GM12878 (cell line): Measurements from ENCODE around the gene NPTX1. TPM values are rescaled to one million over a fixed set of nuclear protein-coding genes. Genes with fewer than 3 reads are reported as not detected.
A peak's percentile ranks its signal among the peaks of the same experiment; 100 is the strongest.

ENCODE experiments used
- ASH2L ChIP-seq: fragments of 300-600, 200-600 bp; sonication (generic); IDR thresholded peaks from 2 replicates; pipeline ENCODE4 v1.6.1; 2017; ENCODE audit warnings: low read depth, mild to moderate bottlenecking, borderline replicate concordance
- BCL3 ChIP-seq: IDR thresholded peaks from 2 replicates; pipeline ENCODE4 v1.6.1; 2011; ENCODE audit warnings: borderline replicate concordance, low read depth, mild to moderate bottlenecking, moderate library complexity, low read length; ENCODE audit not compliant: insufficient read depth, poor library complexity, severe bottlenecking
- CREM ChIP-seq: IDR thresholded peaks from 2 replicates; pipeline ENCODE4 v1.6.1; 2014; ENCODE audit warnings: antibody characterized with exemption, low read depth
- E2F8 ChIP-seq: fragments of 450-650 bp; IDR thresholded peaks from 2 replicates; pipeline ENCODE4 v1.6.1; 2018; ENCODE audit warnings: mild to moderate bottlenecking, low read depth, moderate library complexity; ENCODE audit not compliant: partially characterized antibody
- ETV6 ChIP-seq, 2 experiments: fragments of 450-650 bp in 1 of 2; IDR thresholded peaks in 1 of 2; conservative IDR thresholded peaks in 1 of 2; 2 replicates each; pipeline ENCODE4 v1.6.1; 2014; ENCODE audit warnings: antibody characterized with exemption in 1 of 2, borderline replicate concordance in 1 of 2, low read depth in 1 of 2, mild to moderate bottlenecking in 1 of 2, moderate library complexity in 1 of 2
- GABPA ChIP-seq: IDR thresholded peaks from 2 replicates; pipeline ENCODE4 v1.6.1; 2014; ENCODE audit warnings: antibody characterized with exemption, low read depth, mild to moderate bottlenecking, inconsistent platforms
- KAT2A ChIP-seq: conservative IDR thresholded peaks from 2 replicates; pipeline ENCODE4 v1.6.1; 2011; ENCODE audit warnings: low read depth, low read length; ENCODE audit not compliant: control insufficient read depth
- MAX ChIP-seq: IDR thresholded peaks from 2 replicates; pipeline ENCODE4 v1.6.1; 2012; ENCODE audit warnings: low read depth, low read length, improper control_type of control experiment
- MEF2B ChIP-seq: fragments of 450-650 bp; IDR thresholded peaks from 2 replicates; pipeline ENCODE4 v1.6.1; 2018; ENCODE audit warnings: mild to moderate bottlenecking, moderate library complexity; ENCODE audit not compliant: partially characterized antibody, poor library complexity, severe bottlenecking
- NFXL1 ChIP-seq: fragments of 450-650 bp; IDR thresholded peaks from 2 replicates; pipeline ENCODE4 v1.6.1; 2017; ENCODE audit warnings: antibody characterized with exemption, mild to moderate bottlenecking, borderline replicate concordance
- NFYA ChIP-seq: IDR thresholded peaks from 2 replicates; pipeline ENCODE4 v1.6.1; 2011; ENCODE audit warnings: low read depth, mild to moderate bottlenecking, low read length, improper control_type of control experiment, borderline replicate concordance
- PAX8 ChIP-seq: fragments of 450-650 bp; IDR thresholded peaks from 2 replicates; pipeline ENCODE4 v1.6.1; 2017; ENCODE audit warnings: mild to moderate bottlenecking, moderate library complexity
- SMARCA5 ChIP-seq: fragments of 450-650 bp; IDR thresholded peaks from 2 replicates; pipeline ENCODE4 v1.6.1; 2017; ENCODE audit warnings: mild to moderate bottlenecking
- SMC3 ChIP-seq: IDR thresholded peaks from 2 replicates; pipeline ENCODE4 v1.6.1; 2011; ENCODE audit warnings: low read length, improper control_type of control experiment, borderline replicate concordance
- SUPT20H ChIP-seq: IDR thresholded peaks from 2 replicates; pipeline ENCODE4 v1.6.1; 2011; ENCODE audit warnings: low read depth, mild to moderate bottlenecking, low read length, moderate library complexity, borderline replicate concordance; ENCODE audit not compliant: control insufficient read depth
- USF2 ChIP-seq: IDR thresholded peaks from 2 replicates; pipeline ENCODE4 v1.6.1; 2011; ENCODE audit warnings: low read depth, low read length, improper control_type of control experiment, borderline replicate concordance
- WRNIP1 ChIP-seq: IDR thresholded peaks from 2 replicates; pipeline ENCODE4 v1.6.1; 2011; ENCODE audit warnings: low read depth, low read length, improper control_type of control experiment, borderline replicate concordance
- ZNF622 ChIP-seq: fragments of 450-650 bp; IDR thresholded peaks from 2 replicates; pipeline ENCODE4 v1.6.1; 2017; ENCODE audit warnings: mild to moderate bottlenecking, inconsistent platforms
- polyA plus RNA-seq, 11 experiments: library from polyadenylated mRNA; depleted of rRNA in 4 of 11; unstranded in 6 of 11; stranded (reverse) in 5 of 11; fragments of >200 nt; fragmentation: Nextera tagmentation in 4 of 11; fragmentation: Illumina TruSeq in 1 of 11; extraction: Ambion mirVana in 4 of 11; extraction: Trizol in 1 of 11; gene quantifications; 1 replicate in 1 of 11; 2 replicates in 10 of 11; pipeline versions ENCODE4 v1.2.1 to v1.2.3, GENCODE V29; 2011 to 2016; ENCODE audit warnings: inconsistent platforms in 2 of 11, missing spikeins in 2 of 11, low read depth in 1 of 11
- total RNA-seq, 4 experiments: library from RNA; depleted of rRNA in 3 of 4; stranded (reverse); fragments of >200 nt in 3 of 4; fragmentation: Illumina TruSeq in 1 of 4; extraction: Trizol in 1 of 4; gene quantifications; 2 replicates each; pipeline versions ENCODE4 v1.2.1 to v1.2.3, GENCODE V29; 2013 to 2021

Gene NPTX1
- total and polyA plus RNA-seq, 10 of the 15 experiments (the other 5 are each of a cell fraction or from before 2014, with no cell fraction given): not detected

GRCh38 chr17:80454557-80455335 lies 21.7 kb downstream of the NPTX1 start (continued):
- no peak for TF ChIP-seq BCL3
- no peak for TF ChIP-seq E2F8
- no peak for TF ChIP-seq SUPT20H
- TF ChIP-seq CREM: no peak; the same call in 1 of the 2 replicates
- no peak for TF ChIP-seq KAT2A
- TF ChIP-seq PAX8: no peak
- TF ChIP-seq USF2: no peak
- no peak for TF ChIP-seq ASH2L
- no peak for TF ChIP-seq NFXL1
- 0 out of 2 replicates have a peak, but pooled peaks have one; percentile 77 for TF ChIP-seq SMARCA5
- peak; percentile 84 for TF ChIP-seq GABPA
- peak; percentile 85; the same call in 1 of the 2 replicates for TF ChIP-seq MAX
- no peak for TF ChIP-seq WRNIP1
- no peak for TF ChIP-seq ETV6 (conservative IDR thresholded peaks at IDR 0.05 in 1 of 2, IDR thresholded peaks at IDR 0.05 in 1 of 2; ENCODE audit: borderline replicate concordance in 1 of 2, low read depth in 1 of 2)
- no peak for TF ChIP-seq ZNF622
- TF ChIP-seq MEF2B: no peak
- no peak for TF ChIP-seq NFYA
- no peak for TF ChIP-seq SMC3
